HG02623 (cell line): ENCODE data around the gene TUBB4B.

Experiments used
- ATAC-seq: cut with Tn5 transposase; IDR thresholded peaks from one replicate; pipeline ENCODE4 v1.9.1; 2021; ENCODE audit warnings: moderate library complexity; ENCODE audit not compliant: unreplicated experiment

TUBB4B gene

DNA sequence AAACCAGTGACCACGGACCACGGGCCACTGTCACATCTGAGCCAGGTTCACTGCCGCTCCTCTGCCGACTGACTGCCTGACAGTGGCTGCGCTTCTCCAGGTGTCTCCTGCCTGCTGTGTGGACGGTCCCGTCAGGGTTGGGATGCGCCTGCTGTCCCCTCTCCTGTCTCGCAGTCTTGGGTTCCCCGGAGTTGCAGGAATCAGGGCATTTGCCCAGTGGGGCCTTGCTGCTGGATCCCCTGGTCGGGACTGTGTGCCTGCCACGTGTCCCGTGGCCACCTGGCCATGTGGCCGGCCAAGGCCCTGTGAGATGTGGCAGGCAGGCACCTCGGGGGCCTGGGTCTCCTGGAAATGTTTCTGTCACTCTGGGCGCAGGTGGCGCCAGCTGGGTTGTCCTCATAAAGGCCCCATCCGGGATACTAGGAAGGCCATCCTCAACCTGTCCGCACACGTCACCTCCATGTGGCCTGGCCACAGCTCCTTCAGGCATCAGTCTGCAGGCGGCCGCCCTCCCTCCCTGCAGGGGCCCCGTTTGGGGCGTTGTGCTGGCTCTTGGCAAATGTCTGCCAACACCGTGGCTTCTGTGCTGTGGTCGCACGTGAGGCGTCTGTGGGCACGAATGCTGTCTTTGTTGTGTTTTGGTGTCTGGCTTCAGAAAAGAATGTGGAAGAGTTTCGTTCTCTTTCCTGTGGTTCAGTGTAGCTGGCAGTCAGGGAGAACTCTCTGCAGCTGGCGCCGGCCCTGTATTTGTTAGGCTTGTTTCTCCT is 30.0 kb downstream of the TUBB4B start:
- ATAC-seq, result no peak

DNA sequence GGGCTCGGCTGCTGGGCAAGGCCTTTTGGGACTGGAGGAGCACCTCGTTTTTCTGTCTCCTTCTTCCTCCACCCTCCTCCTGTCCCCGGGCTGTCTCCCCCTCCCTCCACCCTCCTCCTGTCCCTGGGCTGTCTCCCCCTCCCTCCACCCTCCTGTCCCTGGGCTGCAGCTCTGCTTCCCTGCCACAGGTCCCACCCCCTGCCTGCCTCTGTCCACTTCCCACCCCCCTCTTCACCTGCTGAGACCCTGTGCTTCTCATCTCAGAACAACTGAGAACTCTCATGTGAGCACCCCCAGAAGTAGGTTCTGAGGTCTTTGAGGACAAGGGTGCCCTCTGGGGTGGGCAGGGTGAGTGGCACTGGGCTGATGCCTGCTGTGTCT is 30.6 kb downstream of the TUBB4B start:
- no peak for ATAC-seq

DNA sequence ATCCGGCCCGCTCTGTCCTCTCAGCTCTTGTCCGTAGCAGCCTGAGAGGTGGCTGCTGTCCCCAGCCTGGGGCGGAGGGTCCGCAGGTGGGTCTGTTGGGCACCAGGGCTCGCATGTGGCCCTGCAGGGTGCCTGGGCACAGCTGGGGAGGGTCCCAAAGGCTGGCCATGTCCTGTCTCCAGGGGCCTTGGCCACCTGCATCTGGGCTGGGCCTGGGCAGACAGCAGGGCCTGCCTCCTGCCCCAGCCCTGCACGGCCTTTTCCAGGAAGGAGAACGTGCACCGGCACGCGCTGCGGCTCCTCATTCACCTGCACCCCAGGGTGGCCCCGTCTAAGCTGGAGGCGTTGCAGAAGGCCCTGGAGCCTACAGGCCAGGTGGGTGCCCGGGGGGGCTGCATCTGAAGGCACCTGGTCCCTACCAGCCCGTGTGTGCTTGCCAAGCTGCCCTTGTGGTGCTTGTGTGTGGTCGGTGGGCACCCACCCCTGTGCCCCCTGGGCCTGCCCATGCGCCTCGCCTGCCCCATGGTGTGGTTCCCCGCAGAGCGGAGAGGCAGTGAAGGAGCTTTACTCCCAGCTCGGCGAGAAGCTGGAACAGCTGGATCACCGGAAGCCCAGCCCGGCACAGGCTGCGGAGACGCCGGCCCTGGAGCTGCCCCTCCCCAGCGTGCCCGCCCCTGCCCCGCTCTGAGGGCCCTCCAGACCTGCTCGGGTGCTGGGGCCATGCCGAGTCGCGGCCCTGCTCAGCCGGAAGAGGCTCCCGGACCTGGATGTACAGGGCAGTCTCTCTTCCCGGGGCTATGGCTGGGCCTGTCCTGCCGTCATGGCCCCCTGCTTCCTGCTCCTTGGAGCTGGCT is 31.4 kb downstream of the TUBB4B start:
- ATAC-seq, result no peak

DNA sequence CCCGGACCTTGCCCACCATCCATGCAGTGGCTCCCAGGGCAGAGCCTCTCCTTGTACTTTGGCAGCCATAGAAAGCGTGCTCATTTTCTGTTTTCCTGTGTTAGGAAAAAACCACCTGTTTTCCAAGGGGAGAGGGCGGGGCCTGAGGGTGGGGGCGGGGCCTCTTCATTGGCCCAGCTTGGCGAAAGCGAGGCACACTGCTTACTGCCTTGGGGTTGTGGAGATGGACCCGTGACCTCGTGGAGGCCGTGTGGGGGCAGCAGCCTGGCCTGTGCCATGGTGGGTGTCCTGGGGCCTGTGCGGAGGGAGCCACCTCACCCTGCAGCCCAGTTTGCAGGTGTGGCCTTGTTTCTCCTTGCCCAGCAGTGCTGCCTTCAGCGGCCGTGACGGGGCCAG is 32.0 kb downstream of the TUBB4B start:
- no peak for ATAC-seq

DNA sequence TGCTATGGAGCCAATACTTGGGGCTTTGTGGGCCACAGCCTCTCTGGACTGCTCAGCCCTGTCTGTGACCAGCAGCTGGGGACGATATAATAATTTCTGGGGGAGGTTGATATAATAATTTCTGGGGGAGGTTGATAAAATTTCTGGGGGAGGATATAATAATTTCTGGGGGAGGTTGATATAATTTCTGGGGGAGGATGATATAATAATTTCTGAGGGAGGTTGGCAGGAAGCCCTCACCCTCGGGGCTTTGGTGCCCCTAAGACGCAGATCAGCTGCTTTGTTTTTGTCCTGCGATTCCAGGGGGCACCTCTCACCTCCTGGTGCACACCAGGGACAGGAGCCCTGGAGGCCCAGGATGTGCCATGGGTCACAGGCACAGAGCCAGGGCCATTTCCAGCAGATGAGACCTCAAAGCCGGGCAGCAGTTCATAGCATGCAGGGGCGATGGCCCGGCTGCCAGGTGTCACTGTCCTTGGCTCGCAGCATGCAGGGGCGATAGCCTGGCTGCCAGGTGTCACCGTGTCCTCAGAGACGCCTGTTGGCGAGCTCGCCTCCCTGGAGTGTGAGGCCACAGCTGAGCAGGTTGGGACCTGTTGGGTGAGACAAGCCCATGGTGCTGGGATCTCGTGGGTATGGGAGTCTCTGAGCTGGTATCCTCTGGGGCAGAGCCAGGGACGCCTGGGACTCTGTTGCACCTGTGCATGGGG is 32.7 kb downstream of the TUBB4B start:
- no peak for ATAC-seq

DNA sequence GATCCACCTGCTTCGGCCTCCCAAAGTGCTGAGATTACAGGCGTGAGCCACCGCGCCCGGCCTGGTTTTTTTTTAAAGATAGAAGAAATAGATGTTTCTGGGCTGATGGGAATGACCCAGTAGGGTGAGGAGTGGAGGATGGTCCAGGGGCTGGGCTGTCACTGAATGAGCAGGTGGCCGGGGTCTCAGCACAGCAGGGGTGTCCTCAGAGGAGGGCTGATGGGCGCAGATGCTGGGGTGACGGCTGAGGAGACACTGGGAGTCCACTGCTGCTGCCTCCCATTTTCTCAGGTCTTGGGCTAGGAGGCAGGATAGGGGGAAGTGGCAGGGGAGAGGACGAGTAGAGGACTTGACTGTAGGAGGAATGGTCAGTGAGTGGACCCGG is 34.1 kb downstream of the TUBB4B start:
- ATAC-seq, result no peak

DNA sequence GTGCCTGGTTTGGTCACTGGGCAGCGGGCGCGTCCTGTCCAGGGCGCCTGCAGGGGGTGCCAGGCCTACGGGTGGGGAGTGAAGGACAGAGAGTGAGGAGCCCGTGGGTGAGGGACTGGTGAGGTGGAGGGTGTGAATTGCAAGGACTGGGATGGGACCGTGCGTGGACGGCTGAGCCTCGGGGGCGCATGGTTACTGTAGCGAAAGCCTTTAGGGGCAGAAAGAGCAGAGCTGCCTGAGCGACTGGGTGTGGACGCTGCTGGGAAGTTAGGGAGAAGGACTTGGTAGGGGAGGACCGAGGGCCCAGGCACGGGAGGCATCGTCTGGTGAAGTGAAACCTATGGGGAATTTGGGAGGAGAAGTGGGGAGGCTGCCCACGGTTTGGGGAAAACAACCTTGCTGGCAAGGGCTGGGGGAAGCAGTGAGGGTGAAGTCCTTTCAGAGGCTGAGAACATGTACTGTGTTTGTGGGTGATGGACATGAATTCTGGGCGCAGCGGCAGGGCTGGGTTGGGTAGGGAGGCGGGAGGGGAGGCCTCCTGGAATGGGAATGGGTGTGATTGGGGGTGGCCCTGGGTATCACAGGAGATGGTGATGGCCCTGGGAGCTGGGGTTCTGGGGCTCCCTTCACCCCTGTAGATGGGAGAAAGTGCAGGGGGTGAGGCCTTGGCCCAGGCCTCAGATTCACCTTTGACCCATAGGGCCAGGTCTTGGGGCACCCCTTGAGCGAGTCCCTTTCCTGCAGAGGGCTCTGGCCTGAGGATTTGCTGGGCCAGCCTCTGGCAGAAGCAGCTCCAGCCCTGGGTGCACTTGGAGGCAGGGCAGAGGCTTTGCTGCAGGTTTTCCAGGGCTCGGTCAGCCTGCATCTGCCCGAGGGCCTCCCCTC is 34.7 kb downstream of the TUBB4B start:
- no peak for ATAC-seq

DNA sequence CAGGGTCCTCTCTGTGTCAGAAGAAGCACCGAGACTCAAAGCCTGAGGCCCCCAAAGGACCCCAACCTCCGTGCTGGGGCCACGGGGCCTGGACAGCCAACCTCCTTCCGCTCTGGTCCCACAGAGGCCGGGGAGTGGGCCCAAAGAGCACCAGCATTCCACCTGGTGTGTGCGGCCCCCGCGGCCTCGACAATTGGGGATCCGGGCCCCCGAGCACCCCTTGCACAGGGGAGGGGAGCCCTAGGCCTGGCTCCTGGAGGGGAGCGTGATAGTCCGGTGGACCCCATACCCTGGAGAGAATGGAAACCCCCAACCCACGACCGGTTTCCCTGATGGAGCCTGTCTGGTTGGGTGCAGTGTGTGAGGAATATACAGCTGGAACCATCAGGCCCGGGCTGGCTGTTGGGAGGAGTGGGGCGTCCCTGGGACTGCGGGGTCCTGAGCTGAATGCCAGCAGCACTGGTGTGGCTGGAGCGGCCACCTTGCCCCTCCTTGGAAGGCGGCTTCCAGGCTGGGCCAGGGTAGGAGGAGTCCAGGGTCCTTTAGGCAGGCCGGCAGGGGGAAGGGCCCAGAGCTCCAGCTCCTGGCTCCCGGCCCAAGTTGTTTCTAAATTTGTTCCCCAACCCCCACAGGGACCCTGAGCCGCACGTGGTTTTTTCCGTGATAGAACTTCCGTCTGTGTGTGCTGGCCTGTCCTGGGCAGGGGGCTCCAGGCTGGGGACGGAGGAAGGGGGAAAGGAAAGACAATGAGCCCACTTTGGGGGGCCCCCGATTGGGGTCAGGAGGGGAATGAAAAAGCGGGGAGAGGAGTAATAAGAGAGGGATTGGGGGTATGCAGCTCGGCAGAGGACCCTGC is 35.6 kb downstream of the TUBB4B start:
- no peak for ATAC-seq

DNA sequence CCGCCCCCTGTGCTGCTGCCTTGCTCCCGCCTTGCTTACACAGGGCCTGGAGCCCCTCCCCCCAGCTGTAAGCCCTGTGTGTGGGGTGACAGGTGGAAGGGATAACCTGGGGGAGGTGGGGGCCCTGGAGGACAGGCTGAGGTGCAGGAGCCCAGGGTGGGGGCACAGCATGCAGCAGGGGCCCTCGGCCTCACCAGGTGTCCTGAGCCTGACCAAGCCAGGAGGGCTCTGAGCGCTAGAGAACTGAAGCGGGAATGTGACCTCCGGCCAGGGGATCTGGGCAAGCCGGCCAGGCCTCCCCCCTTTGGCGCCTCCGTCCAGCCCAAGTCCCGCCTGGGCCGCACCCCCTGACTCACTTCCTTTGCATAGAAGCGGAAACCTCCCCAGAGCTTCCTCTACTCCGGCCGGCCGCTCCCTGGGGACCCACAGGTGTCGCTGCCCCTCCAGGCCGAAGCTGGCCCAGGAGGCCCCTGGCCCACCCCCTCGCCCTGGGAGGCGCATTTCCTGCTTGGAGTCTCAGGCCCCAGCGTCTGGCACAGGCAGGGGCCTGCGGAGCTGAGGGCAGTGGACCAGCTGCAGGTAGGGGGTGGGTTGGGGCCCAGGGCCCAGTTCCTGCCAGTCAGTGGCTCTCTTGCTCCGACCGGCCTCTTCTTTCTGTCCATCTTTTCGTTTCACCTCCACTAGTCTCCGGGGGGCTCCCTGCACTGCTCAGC is 36.4 kb downstream of the TUBB4B start, which contains the start of gene TOR4A:
Gene TOR4A (plus strand): TSS at position 398 of the 713 bp plus-strand sequence. CDS start 964 bp downstream, outside the sequence.
- peak; percentile 53 for ATAC-seq

DNA sequence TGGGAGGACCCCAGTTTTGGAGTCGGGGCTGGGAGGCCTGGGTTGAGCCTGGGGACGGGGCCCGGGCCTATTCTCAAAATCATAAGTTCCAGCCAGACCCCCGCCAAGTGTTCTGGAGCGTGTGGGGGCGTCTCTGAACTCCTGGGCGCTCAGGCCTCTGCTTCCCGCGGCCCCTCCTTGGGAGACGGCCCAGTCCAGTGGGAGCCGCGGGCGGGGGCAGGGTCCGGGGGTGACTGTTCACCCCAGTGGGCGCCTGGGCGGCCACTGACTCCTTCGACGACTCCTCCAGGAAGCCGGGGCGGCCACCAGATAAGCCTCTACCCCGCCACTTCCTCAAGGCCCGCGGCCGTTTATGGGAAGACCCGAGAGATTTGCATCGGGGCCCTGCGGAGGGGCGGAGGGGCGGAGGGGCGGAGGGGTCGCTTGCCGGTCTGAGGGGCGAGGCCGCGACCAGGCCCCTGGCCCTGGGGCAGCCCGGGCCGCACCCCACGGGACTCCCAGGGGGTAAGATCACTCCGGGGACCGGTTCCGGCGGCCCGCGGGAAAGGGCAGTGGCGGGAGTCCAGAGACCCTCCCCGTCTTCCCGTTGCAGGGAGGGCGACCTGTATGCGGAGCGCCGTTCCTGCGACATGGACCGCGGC is 37.1 kb downstream of the TUBB4B start:
- no peak for ATAC-seq

DNA sequence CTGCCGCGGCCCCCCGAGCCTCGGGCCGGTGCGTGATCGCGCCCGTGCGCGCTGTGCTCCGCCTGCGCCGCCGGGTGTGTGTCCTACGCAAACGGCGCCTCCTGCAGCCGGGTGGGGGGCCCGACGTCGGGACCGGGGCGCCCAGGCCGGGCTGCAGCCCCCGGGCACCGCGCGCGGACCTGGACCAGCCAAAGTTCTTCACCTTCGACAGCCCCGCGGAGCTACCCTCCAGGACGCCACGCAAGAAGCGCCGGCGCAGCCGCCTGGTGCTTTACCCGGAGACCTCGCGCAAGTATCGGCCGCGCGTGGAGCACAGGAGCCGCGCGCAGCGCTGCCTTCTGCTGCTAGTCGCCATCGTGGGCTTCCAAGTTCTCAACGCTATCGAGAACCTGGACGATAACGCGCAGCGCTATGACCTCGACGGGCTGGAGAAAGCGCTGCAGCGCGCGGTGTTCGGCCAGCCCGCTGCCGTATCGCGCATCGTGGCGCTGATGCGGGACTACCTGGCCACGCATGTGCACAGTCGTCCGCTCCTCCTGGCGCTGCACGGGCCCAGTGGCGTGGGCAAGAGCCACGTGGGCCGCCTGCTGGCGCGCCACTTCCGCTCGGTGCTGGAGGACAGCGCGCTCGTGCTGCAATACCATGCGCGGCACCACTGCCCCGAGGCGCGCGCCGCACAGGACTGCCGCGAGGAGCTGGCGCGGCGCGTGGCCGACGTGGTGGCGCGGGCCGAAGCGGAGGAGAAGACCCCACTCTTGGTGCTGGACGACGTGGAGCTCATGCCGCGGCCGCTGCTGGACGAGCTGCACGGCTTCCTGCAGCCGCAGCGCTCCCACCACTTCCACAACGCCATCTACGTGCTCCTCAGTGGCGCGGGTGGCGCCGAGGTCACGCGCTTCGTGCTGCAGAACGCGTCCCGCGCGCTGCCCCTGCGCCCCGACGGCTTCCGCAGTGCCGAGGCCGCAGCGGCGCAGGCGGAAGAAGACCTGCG is 37.9 kb downstream of the TUBB4B start:
- no peak for ATAC-seq

DNA sequence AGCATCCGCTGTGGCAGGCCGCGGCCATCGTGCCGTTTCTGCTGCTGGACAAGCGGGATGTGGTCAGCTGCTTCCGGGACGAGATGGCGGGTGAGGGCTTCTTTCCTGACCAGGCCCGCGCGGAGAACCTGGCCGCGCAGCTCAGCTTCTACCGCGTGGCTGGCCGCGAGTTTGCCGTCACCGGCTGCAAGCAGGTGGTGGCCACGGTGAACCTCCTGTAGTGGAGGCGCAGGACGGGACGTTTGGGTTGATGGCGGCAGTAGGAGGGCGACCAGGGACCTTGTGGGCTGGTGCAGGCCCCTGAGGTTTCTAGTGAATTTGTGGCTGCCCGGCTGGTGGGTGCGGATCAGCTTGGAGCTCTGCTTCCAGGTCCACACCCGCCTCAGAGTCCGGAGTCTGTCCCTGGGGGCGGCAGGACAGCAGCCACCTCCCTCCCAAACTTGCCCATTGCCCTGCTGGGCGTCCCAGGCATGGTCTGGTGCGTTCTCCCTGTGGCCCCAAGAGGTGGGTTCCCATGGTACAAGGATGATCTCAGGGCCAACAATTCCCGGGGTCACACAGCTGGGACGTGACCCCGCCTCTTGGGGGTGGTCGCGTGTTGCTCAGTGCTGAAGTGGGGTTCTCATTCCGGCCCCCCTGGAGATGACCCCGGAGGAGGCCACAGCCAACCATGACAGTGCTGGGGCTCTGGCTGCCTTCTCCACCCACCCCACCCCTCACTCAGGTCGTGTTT is 38.8 kb downstream of the TUBB4B start:
- ATAC-seq, result no peak

DNA sequence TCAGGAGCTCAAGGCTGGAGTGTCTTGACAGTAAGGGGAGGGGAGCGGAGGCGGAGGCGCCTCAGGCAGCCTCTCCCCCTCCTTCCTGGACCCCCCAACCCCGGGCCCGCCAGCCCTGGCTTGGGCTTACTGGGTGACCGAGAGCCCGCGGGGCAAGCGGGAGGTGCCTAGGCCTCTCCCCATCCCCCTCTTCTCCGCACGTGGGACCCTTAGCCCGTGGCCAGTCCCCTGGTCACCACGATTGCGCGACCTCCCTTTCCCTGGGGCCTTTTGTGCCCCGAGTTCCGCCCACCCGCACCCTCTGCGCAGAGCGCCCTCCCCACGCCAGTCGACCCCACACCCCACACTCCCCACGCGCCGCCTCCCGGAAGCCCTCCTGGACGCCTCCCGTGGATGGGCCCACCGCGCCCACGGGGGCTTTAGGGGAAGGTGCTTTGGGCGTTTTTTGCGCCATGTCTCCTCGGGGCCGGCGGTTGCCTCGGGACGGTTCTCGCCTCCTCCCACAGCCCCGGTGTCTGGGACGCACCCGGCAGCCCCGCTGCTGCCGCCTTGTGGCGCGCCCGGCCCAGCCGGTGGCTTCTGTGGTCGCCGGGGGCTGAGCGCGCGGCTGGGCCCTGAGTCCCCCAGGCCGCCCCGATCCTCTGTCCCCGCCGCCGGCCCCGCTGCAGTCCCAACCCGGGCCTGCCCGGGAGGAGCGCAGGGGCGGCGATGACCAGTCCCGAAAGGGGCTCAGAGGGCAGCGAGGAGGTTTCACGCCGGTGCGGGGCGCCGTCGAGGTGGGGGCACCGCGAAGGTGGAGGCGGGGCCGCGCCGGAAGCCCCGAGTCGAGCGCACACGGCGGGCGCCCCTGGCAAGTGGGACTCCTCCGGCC is 39.6 kb downstream of the TUBB4B start:
- no peak for ATAC-seq

DNA sequence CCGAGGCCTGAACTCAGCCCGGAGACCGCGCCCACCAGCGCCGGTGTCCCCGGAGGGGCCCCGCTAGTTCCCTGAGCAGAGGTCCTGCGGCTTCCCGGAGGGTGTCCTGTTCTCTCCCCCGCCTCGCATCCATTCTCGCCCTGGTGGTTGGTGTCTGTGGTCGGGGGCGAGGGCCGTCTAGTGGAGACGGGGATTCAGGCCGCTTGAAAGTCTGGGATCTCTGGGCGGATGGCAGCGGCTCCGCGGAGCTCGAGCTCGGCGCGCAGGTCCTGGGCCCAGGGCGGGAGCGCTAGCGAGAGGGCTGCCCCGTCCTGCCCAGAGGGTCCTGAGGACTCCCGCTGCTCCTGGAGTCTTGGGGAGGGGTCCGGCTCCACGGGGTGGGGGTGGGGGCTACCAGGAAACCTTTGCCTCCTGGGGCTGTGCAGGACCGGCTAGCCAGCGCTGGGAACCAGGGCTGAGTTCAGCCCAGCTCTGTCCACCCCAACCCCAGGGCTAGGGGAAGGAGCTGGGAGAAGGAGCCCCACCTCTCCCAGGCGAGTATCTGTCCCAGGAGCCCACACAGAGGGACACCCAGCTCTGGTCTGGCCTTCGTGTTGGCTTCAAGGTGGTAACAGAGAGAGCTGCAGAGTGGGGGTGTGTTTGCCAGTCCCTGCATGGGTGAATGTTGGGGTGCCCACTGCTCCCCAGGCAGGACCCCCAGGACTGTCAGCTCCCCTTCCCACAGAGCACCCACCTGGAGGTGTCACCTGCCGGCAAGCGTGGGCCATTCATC is 40.4 kb downstream of the TUBB4B start:
- no peak for ATAC-seq

DNA sequence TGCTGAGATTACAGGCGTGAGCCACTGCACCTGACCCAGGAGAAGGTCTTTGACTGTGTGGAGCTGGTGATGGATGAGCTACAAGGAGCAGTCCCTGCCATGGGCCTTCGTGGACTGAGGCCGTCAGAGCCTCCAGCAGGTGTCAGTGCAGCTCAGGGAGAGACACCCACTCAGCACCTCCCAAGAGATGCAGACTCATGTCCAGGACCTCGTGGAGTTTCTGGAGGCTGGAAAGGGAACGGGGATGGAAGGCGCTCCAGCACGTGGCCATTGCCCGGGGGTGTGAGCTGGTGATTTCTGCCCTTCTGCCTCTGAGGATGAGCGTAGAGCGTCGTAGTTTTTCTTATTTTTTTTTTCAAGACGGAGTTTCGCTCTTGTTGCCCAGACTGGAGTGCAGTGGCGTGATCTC is 45.9 kb downstream of the TUBB4B start:
- no peak for ATAC-seq
